GM19452 (cell line): ENCODE data around the gene HOXB6.

ENCODE experiments used
- ATAC-seq: cut with Tn5 transposase; IDR thresholded peaks from one replicate; pipeline ENCODE4 v1.9.1; 2021; ENCODE audit not compliant: unreplicated experiment

The HOXB6 gene

DNA sequence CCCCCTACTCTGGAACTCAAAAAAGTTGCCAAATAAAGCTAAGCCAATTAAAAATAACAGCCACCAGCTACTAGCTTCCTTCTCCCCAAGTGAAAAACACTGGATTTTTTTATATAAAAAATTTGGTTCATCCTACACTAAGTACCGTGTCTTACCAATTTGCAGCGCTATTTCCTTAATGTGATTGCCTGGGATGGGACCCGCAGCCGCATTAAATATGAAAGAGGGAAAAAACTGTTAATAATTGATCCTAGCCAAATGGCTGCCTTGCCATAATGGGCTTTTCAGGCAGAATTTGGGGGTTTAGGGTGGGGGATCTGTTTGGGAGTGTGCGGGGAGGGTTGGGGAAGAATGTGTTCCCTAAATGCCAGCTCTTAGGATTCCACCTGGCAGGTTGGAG, 19.3 kb upstream of the HOXB6 start:
- no peak for ATAC-seq

- ATAC-seq = no peak
Measured at GRCh38 chr17:48623583-48623982, 18.8 kb upstream of the HOXB6 start.

DNA sequence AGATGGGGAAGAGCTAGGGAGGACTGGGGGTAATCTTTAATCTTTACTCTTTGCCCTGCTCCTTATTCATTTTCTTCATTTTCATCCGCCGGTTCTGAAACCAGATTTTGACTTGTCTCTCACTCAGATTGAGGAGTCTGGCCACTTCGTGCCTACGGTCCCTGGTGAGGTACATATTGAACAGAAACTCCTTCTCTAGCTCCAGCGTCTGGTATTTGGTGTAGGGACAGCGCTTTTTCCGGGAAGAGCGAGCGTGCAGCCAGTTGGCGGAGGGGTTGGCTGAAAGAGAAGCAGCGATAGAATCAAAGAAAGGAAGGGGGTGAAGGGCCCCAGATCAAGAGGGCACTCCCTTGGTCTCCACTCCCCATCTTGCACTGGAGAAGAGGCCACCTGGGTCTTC, 18.1 kb upstream of the HOXB6 start:
- no peak for ATAC-seq

- ATAC-seq = no peak
Measured at GRCh38 chr17:48621410-48622392, 16.9 kb upstream of the HOXB6 start.

DNA sequence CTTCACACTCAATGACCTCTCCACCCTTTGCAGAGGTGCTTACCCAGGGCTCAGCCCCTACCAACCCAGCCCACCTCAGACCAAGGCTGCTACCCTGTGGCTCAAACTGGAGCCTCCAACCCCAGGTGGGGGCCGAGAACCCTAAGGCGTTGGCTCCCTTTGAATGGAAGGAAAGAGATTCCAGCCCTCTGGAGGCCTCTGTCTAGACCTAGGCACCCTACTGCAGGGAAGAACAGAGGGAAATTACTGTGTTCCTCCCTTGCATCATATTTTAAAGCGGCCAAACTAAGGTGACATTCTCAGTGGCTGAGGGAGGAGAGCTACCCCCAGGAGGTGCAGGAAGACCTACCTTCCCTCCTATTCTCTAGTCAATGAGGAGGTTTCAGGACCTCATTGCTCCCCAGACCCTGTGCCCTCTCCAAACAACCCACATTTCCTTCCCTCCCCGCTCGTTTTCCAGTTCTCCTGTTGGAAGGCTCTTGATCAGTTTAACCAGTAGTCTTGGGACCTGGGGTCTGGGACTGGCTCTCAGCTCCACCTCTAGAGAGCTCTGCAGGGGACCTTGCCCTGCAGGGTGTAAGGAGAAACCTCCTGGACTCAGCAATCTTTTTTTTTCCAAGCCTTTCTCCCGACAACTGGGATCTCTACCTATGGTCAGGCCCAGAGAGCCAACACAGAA, 15.8 kb upstream of the HOXB6 start:
- no peak for ATAC-seq

DNA sequence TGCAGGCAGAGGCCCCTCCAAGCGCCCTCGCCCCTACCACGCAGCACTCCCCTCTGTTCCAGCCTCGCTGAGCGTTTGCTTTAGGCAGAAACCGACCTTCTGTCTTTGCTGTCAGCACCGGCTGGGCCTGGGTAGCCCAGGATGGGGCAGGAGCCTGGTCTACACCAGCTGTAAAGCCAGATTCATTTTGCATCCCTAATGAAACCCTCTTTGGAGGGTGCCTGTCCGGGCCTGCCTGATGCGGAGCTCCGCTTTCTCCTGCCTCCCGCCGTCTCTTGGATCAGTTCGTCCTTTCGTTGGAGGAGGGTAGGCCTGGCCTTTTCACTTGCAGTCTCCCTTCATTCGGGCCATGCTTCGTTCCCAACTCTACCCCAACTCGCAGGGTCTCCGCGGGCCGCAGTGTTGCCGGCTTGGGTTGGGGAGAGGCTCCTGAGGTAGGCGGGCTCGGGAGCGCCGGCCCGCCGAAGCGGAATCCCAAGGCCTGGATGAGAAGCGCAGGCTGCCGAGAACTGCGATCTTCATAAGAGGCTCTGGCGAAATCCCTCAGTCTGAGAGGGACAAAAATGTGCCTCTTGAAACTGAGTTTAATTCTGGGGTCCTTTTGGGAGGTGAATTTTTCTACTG, 15.2 kb upstream of the HOXB6 start:
- ATAC-seq = no peak

- no peak for ATAC-seq
Measured at GRCh38 chr17:48618256-48618896, 13.6 kb upstream of the HOXB6 start.

DNA sequence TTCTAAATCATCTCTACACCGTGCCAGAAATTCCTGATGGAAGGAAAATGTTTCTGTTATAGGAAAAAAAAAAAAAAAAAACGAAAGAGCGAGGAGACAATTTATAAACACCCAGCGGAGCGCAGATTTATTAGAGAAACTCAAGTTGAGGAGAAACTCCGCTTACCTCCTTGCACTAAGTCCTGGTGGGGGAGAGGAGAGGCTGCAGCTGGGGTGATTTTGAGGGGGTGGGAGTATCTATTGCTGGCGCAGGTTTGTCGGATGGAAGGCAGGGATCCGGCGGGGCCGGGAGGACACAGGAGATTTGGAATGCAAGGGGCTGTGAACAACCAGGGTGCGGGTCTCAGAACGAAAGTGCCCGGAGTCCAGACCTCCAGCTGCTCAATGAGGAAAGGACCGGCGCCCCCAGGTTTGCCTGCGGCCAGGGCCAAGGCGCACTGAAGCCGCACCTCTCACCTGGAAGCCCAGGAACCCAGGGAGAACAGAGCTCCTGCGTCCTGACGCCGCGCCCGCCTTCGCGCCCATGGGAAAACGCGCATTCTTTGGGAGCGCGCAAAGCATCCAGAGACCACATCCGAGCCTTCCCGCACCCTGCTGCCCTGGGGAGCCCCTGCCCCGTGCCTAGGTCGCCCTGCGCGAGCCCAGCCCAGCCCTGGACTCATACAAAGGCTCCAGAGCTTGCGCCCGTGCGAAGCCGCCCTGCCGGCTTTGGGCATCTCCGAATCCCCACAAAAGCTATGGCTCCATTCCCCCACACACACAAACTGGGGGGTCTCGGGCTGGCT, 12.9 kb upstream of the HOXB6 start:
- no peak for ATAC-seq

- ATAC-seq = no peak
Measured at GRCh38 chr17:48616717-48617470, 12.1 kb upstream of the HOXB6 start.

DNA sequence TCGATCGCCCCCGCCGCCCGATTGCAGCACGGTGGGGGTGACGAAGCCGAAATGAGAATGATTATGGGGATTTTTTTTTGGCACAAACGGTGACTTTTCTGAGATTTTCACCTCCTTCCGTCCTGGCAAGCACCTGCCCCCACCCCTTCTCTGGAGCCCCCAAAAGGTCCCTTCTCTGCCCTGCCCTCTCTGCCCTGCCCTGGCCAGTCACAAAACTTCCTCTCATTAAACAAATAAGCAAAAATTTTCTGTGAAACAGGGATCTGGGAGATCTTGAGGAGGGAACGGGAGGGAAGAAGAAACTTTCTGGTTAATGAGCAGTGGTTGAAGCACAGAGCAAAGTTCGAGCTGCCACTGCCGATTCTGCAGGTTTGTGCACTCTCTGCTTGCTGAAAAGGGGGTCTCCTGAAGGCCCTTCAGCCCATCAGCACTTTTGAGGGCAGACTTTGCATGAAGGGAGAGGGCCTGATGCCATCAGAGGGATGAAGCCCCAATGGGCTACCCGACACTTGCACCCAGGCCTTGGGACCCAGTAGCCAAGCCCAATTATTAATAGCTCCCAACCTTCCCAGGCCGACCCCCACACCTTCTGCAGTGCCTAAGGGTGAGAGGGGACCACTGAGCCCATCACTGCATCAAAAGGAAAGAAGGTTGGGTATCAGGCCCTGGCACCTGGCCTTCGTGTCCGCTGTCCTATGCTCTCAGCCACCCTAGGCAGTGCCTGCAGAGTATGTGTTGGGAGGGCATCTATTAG, 11.4 kb upstream of the HOXB6 start:
- no peak for ATAC-seq

GRCh38 chr17:48615047-48615962, 10.5 kb upstream of the HOXB6 start, which contains the start of gene HOXB8:
Gene HOXB8 (minus strand): TSS chr17:48615292. CDS start chr17:48614704, 588 bp downstream.
- no peak for ATAC-seq

DNA sequence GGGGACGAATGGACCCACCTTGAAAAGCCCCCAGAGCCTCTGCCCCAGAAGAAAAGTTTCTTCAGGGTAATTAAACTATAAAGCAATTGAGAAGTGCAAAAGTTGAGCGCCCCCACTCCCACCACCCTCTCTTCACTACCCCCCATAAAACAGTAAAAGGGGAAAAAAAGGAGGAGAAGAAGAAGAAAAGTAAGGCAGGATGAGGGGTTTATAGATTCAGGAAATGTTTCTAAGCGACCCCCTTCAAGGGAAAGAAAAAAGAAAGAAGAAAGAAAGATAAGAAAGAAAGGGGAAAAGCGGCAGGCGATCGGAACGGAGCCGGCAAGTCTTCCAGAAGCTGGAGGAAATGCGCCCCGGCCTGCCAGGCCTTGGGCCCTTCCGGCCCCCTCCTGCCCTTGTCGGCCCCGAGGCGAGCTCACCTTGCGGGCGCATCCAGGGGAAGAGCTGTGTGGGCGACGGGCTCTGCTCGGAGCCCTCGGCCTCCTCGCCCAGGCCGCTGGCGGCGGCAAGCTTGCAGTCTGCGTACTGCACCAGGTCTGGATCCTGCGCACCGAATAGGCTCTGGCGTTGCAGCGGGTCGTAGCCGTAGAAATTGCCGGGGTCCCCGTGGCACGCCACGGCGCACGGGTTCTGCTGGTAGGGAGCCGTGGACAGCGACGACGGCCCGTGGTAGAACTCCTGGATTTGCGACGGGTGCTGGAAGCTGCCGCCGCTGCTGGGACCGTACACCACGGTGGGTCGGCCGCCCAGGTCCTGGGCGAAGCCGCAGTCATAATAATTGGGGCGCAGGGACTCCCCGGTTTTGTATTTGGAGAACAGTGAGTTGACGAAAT, 9.3 kb upstream of the HOXB6 start:
- ATAC-seq = no peak

DNA sequence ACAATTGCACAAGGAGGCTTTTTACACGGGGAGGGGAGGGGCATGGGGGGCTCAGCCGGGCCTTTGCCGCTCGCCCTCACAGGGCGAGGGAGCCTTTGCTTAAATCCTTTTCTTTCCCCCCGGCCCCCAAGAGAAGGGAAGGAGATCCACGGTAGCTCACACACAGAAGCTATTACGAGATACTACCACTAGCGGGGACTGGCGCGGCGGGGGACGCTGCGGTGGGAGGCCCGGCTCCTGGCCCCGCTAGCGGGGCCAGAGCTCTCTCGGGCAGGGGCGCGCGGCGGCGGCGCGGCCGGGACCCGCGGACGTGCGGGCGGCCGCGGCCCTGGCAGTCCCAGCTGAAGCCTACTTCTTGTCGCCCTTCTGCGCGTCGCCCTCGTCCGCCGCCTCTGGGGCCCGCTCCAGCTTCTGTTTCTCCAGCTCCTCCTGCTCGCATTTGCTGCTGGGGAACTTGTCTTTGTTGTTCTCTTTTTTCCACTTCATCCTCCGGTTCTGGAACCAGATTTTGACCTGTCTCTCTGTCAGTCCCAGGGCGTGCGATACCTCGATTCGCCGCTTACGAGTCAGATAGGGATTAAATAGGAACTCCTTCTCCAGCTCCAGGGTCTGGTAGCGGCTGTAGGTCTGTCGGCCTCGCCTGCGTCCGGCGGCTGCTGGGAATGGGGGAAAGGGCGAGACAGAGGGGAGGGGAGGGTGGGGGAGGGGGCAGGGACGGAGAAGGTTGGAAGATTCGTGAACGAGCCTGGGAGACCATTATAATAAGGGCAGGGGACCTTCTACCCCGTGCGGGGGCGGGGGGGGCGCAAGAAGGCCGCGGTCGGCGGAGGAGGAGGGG, 8.3 kb upstream of the HOXB6 start:
- ATAC-seq = no peak

- no peak for ATAC-seq
Measured at GRCh38 chr17:48612456-48612853, 7.7 kb upstream of the HOXB6 start.

DNA sequence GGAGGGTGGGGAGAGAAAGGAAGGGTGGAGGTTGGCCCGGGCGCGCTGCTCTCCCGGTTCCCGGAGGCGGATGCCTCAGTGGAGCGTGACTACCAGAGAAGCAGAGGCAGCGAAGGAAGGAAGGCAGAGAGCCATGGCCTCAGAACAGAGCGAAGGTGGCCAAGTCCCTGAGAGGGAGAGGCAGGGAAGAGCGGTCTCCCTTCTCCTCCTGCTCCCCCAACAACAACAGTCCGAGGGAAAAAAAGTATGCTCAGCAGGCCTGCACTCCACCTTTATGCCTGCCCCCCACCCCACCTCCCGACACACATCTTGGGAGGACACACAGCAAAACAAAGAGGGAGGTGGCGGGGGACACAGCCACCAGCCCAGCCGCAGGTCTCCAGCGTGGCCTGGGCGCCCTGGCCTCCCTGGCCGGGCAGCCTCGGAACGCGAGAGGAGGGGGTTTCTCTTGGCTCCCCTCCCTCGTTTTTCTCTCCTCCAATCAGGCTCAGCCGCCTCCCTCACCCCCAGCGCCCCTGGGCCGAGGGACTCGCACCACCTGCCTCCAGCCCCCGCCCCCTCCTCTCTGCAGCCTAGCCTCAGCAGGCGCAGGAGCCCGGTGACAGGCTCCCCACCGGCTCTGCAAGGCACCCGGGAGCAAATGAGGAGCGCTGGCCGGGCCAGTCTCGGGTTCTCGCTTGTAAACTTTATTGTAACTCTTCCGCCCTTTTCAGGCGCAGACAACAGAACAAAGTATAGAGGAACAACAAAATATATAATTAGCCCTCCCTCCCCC, 7.1 kb upstream of the HOXB6 start:
- ATAC-seq = no peak
